HG02588 (cell line): ENCODE measurements around the gene C9orf152.
"Not testable (repeated sequence)": the region's sequence is repeated elsewhere in the genome, so short reads cannot be mapped to it uniquely, and the experiment has no call there.

Source experiments
- ATAC-seq: cut with Tn5 transposase; IDR thresholded peaks from one replicate; pipeline ENCODE4 v1.9.1; 2021; ENCODE audit warnings: mild to moderate bottlenecking, moderate library complexity; ENCODE audit not compliant: unreplicated experiment

Gene C9orf152, protein sequence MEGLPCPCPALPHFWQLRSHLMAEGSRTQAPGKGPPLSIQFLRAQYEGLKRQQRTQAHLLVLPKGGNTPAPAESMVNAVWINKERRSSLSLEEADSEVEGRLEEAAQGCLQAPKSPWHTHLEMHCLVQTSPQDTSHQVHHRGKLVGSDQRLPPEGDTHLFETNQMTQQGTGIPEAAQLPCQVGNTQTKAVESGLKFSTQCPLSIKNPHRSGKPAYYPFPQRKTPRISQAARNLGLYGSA

GRCh38 chr9:110208031-110208430, at the start of gene C9orf152:
Gene C9orf152 (minus strand): TSS chr9:110208159. CDS start chr9:110207579, 580 bp downstream.
- no peak for ATAC-seq

- ATAC-seq = no peak
Observed at GRCh38 chr9:110257097-110257841, 49.3 kb upstream of the C9orf152 start.

GRCh38 chr9:110256380-110257096, 48.6 kb upstream of the C9orf152 start, which contains the start of gene TXN:
Gene TXN (minus strand): TSS chr9:110256507. CDS start chr9:110256435, 72 bp downstream.
- peak; percentile 70 for ATAC-seq

DNA sequence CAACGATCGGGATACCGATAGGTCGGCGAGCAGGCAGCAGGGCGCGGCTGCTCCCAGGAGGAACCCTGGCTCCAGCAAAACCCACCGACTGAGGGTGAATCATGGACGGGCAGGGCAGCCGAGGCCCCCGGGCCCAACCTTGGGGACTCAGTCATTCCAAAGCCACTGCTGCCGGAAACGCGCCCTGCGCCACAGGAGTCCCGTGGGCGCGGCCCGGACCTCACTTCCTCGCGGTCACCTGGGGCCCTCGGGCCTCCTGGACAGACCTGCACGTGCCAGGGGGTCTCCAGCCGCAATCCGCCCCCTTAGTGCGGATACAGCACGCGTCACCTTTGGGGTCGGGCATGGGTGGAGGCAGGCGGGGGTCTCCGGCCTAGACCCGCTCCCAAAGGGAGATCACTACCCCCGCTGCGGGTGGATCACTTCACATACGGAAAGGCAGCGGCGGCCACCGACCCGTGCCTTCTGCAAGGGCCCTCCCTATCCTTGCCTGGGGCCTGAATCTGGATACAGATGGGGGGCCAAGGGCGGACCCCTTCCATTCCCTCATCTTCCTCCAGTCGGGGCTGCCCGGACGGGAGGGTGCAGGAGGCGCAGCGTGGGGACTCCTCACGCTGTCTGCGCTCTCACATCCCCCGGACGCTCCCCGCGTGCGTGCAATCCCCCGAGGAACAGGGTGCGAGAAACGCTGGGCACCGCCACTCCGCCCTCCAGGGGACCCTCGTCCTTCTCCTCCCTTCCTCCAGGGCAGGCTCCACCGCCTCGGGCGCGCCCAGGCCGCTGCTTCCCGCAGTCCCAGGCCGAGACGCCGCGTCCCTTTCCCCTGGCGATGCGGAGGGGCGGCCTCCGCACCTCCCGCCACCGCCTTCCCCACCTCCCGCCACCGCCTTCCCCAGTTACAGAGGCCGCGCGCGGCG, 47.8 kb upstream of the C9orf152 start:
- ATAC-seq = peak; percentile 15

GRCh38 chr9:110255034-110255462, 47.1 kb upstream of the C9orf152 start:
- no peak for ATAC-seq

- ATAC-seq = no peak
Observed at GRCh38 chr9:110254500-110254899, 46.5 kb upstream of the C9orf152 start.

- no peak for ATAC-seq
Observed at GRCh38 chr9:110252509-110253139, 44.7 kb upstream of the C9orf152 start.

DNA sequence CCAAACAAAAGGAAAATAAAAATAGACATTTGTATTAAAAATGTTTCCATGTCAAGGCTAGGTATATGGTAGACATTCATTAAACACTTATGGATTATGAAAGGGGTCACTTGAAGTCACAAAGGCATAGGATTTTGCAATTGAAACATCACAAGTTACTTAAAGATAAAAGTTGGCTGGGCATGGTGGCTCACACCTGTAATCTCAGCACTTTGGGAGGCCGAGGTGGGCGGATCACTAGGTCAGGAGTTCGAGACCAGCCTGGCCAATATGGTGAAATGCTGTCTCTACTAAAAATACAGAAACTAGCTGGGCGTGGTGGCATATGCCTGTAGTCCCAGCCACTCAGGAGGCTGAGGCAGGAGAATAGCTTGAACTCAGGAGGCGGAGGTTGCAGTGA, 43.8 kb upstream of the C9orf152 start:
- ATAC-seq = not testable (repeated sequence)

DNA sequence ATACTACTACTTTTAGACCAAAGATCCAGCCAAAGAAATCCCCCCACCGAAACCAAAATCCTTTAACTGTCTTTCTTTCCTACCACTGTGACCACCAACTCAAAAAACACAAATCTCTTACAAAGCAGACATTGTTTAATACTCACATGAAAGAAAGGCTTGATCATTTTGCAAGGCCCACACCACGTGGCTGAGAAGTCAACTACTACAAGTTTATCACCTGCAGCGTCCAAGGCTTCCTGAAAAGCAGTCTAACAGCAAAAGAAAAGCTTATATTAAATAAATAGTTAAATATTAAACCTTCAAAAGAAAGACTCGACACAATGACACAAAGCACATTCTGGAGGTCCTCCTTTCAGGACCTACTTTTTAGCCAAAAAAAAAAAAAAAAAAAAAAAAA, 43.3 kb upstream of the C9orf152 start:
- no peak for ATAC-seq

GRCh38 chr9:110249603-110250002, 41.6 kb upstream of the C9orf152 start:
- ATAC-seq = no peak

GRCh38 chr9:110248361-110248760, 40.4 kb upstream of the C9orf152 start:
- no peak for ATAC-seq

DNA sequence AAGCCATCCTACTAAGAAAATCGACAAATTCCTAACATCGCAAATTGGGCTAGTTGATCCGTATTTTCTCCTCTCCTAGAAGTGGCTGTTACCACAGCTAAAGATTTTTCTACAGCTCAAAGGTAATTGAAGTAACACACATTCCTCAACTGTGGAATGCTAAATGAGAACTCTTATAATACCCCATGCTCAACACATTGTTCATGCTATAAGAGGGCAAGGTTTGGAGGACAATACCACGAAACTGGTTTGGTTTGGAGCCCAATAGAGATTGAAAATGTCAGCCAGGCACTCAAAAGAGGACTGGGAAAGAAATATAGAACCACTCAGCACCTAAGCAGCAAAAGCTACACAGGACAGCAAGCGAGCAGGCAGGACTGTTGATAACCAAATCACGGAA, 38.3 kb upstream of the C9orf152 start:
- no peak for ATAC-seq

DNA sequence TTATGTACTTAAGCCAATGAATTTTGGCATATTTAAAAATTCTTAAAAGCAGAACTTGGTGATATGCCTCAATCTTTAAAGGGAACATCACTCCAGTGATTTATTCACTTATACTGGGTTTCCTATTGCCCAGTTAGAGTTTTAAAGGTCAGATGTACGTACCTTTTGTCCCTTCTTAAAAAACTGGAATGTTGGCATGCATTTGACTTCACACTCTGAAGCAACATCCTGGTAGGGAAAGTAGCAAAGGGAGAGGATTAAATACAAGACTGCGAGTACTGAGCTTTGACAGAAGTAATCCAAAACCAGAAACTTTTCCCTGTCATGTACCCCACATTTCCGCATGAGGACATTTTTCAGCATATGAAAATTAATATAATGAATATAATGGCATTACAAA, 36.7 kb upstream of the C9orf152 start:
- no peak for ATAC-seq

DNA sequence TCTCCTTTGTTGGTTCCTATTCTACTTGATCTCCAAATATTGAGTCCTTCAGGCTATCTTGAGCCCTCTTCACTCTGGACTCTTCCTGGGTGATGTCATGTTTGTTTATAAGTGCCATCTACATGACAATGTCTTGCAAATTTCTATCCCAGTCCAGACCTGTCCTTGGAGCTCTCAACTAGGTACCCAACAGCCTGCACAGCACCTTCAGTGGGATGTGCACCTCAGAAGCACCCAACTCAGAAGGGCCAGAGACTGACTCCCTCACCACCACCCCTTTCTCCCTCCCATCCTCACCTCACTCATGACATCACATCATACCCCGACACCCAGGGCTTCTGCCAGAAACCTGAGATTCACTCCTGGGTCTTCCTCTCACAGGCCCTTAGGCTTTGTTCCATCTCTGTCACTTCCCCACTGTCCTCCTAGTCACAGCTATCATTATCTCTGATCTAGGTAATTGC, 33.9 kb upstream of the C9orf152 start:
- no peak for ATAC-seq

DNA sequence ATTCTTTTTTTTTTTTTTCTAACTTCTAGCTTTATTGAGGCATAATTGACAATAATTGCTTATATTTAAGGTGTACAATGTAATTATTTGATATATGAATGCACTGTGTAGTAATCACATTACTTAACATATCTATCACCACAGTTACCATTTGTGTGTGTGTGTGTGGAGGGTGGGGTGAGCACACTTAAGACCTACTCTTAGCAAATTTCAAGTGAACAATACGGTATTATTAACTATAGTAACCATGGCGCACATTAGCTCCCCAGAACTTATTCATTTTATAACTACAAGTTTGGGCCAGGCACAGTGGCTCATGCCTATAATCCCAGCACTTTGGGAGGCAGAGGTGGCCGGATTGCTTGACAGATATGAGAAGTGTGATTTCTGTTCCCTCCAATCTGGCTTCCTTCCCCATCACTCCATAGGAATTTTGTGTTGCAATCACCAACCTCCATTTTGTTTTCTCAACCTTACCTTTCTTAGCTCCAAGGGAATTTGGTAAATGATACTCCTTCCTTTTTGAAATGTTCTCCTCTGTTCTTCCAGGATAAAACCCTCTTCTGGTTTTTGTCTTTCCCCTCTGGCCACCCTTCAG, 33.4 kb upstream of the C9orf152 start:
- no peak for ATAC-seq

DNA sequence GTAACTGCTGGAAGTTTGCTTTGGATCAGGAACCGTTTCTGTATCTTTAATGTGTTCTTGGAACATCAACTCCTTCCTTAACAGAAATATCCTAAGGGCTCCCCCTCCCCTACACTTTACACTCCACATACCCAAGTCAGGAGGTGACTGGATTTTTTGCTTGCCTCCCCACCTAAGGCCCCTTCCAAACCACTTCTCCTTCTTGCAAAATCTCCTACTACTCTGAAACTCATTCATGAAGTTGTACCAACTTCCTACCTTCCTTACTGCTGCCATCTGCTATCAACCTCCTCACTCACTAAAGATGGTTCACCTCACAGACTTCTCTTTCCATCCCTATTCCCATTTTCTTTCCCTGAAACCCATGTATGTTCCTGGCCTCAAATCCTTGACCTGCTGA, 32.2 kb upstream of the C9orf152 start:
- ATAC-seq = no peak

DNA sequence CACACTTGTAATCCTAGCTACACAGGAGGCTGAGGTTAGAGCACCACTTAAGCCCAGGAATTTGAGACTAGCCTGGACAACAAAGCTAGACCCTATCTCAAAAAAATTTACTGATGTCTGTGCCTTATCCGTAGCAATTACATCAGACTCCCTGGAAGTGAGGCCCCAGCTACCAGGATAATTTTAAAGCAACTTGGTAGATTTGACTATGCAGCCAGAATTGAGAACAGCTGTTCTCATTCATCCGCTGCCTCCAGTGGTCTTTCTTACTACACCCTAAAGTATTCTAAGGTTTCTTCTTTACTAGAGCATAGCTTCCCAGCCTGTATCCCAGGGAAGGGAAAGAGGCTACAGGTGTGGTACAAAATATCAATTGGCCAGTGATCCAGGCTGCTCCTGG, 20.4 kb upstream of the C9orf152 start:
- no peak for ATAC-seq

GRCh38 chr9:110224583-110224982, 16.6 kb upstream of the C9orf152 start:
- no peak for ATAC-seq

DNA sequence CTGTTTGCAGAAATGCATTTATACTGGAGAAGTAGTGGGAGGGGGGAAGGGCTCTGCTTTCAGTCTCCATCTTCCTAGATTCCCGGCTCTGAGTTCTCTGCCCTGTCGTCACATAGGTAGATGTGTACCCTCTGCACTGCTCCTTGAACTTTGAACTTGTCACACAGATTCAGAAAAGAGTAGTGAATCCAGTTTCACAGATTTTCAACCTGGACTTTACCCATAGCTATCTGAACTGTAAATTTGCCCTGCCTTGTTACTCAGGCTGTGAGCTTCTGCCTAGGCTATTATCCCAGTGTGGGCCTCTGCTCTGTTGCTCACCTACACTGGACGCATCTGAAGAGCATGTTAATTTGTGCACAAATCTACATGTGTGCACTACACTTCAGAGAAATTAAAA, 12.8 kb upstream of the C9orf152 start:
- no peak for ATAC-seq

GRCh38 chr9:110217656-110218099, 9.7 kb upstream of the C9orf152 start:
- no peak for ATAC-seq
